Erythroblast (primary cell): ENCODE results near the gene FGF5.

Experiments
- GATA1 ChIP-seq: IDR thresholded peaks from 2 replicates; pipeline ENCODE4 v1.6.1; 2011; ENCODE audit warnings: low read depth, mild to moderate bottlenecking, control low read depth, low read length, moderate library complexity
- POLR2A ChIP-seq: IDR thresholded peaks from 2 replicates; pipeline ENCODE4 v1.6.1; 2011; ENCODE audit warnings: mild to moderate bottlenecking, low read length

DNA sequence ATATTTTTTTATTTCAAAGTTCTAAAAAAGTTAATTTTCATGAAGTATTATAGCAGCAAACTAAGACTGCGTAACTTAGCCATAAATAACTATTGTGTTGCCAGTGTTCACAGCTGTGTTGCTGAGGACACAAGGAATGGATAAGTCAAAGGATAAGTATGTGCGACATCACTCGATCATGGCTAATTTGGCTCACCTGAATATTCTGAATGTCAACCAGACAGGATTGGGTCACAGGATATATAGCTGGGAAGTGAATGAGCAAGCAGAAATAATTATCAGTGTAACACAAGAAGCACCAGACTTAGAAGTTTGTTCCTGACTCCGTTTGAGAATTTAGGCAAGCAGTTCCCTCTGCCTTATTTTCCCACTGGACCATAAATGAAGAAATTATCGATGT, 35.3 kb upstream of the FGF5 start:
- TF ChIP-seq POLR2A (no peak), GATA1 (no peak)
